AG09319 (cell line): ENCODE measurements around the gene SHPK.

Experiments used
- DNase-seq: peaks from one replicate; pipeline ENCODE4 v3.0.0-alpha.2; 2010; ENCODE audit warnings: low read depth; ENCODE audit errors: extremely low read depth
- CTCF ChIP-seq: IDR thresholded peaks from 2 replicates; pipeline ENCODE4 v1.5.1; 2011; ENCODE audit warnings: low read depth, mild to moderate bottlenecking, inconsistent platforms, low read length, moderate library complexity

SHPK gene

GRCh38 chr17:3603119-3603869, 32.8 kb downstream of the SHPK start:
- no peak for TF ChIP-seq CTCF
- DNase-seq = peak; percentile 30

- no peak for DNase-seq
- TF ChIP-seq CTCF = peak; percentile 16
These were observed 33.6 kb downstream of the SHPK start for GRCh38 chr17:3602499-3602898.

GRCh38 chr17:3600529-3601205, 35.4 kb downstream of the SHPK start:
- no peak for DNase-seq
- TF ChIP-seq CTCF = no peak

GRCh38 chr17:3598078-3598477, 38.0 kb downstream of the SHPK start:
- no peak for DNase-seq
- TF ChIP-seq CTCF = no peak

- TF ChIP-seq CTCF = no peak
- DNase-seq = no peak
These were observed 39.1 kb downstream of the SHPK start for GRCh38 chr17:3596804-3597464.

- no peak for TF ChIP-seq CTCF
- no peak for DNase-seq
These were observed 41.1 kb downstream of the SHPK start for GRCh38 chr17:3594976-3595375.
